K562 (cell line): Measurements from ENCODE around the gene MEGF11. TPM values are rescaled to one million over a fixed set of nuclear protein-coding genes. Genes with fewer than 3 reads are reported as not detected.

Source experiments
- ARID1B ChIP-seq: fragments of 450-650 bp; IDR thresholded peaks from 2 replicates; pipeline ENCODE4 v1.6.1; 2016; ENCODE audit warnings: antibody characterized with exemption, mild to moderate bottlenecking, inconsistent platforms
- CREB5 ChIP-seq: fragments of 250-450 bp; sonication (Bioruptor Pico); IDR thresholded peaks from 2 replicates; pipeline ENCODE4 v1.5.0; 2020; ENCODE audit warnings: mild to moderate bottlenecking
- DEAF1 ChIP-seq: fragments of 450-650 bp; formaldehyde crosslinking; IDR thresholded peaks from 2 replicates; pipeline ENCODE4 v1.4.0; 2020; ENCODE audit warnings: mild to moderate bottlenecking, moderate library complexity
- ESRRB ChIP-seq: fragments of 250-450 bp; sonication (Bioruptor Pico); IDR thresholded peaks from 2 replicates; pipeline ENCODE4 v1.5.0; 2020; ENCODE audit warnings: mild to moderate bottlenecking, moderate library complexity, borderline replicate concordance
- ETV5 ChIP-seq: sonication (generic); formaldehyde crosslinking; IDR thresholded peaks from 2 replicates; pipeline ENCODE4 v1.4.0; 2020; ENCODE audit warnings: low read depth, mild to moderate bottlenecking, missing genetic modification reagents
- HMGXB4 ChIP-seq: sonication (generic); formaldehyde crosslinking; IDR thresholded peaks from 2 replicates; pipeline ENCODE4 v1.8.1; 2023; ENCODE audit warnings: mild to moderate bottlenecking, missing genetic modification reagents
- HNRNPK ChIP-seq: fragments of 200-400 bp; formaldehyde crosslinking; IDR thresholded peaks from one replicate; pipeline ENCODE4 v1.6.1; 2018; ENCODE audit warnings: mild to moderate bottlenecking, low read depth, low read length; ENCODE audit not compliant: poor library complexity, severe bottlenecking
- KDM1A ChIP-seq, 2 experiments: fragments of 450-650 bp; IDR thresholded peaks; 2 replicates each; pipeline ENCODE4 v1.6.1; 2016; ENCODE audit warnings: mild to moderate bottlenecking in 2 of 2
- KDM4B ChIP-seq, 2 experiments: fragments of 450-650 bp in 1 of 2; sonication (generic) in 1 of 2; IDR thresholded peaks; 2 replicates each; pipeline ENCODE4 v1.6.1; 2016 to 2017; ENCODE audit warnings: borderline replicate concordance in 2 of 2, antibody characterized with exemption in 1 of 2, low read depth in 1 of 2, mild to moderate bottlenecking in 1 of 2
- MAFG ChIP-seq: fragments of 450-650 bp; conservative IDR thresholded peaks from 2 replicates; pipeline ENCODE4 v1.6.1; 2016; ENCODE audit warnings: missing genetic modification characterization, missing compliant biosample characterization
- SRSF3 ChIP-seq: fragments of 200-400 bp; formaldehyde crosslinking; IDR thresholded peaks from 2 replicates; pipeline ENCODE4 v1.6.1; 2016; ENCODE audit warnings: mild to moderate bottlenecking, low read length, moderate library complexity; ENCODE audit not compliant: insufficient read depth
- VEZF1 ChIP-seq: fragments of 200-800 bp; sonication (Bioruptor generic); IDR thresholded peaks from 2 replicates; pipeline ENCODE4 v1.6.1; 2017; ENCODE audit warnings: missing genetic modification characterization, missing compliant biosample characterization
- XRCC4 ChIP-seq: IDR thresholded peaks from one replicate; pipeline ENCODE4 v1.6.1; 2011; ENCODE audit not compliant: insufficient read depth, insufficient read length; ENCODE audit errors: extremely low read depth
- ZMIZ1 ChIP-seq, 2 experiments: fragments of 150-350 bp in 1 of 2; IDR thresholded peaks; 2 replicates each; pipeline ENCODE4 v1.6.1; 2012 to 2016; ENCODE audit warnings: low read depth in 2 of 2, low read length in 2 of 2, mild to moderate bottlenecking in 1 of 2, moderate library complexity in 1 of 2
- ZNF174 ChIP-seq: fragments of 250-450 bp; sonication (Bioruptor Pico); IDR thresholded peaks from 2 replicates; pipeline ENCODE4 v1.4.0; 2020; ENCODE audit warnings: mild to moderate bottlenecking
- polyA plus RNA-seq, 8 experiments: library from polyadenylated mRNA; depleted of rRNA in 4 of 8; stranded (reverse) in 5 of 8; unstranded in 3 of 8; fragments of >200 nt; fragmentation: Nextera tagmentation in 2 of 8; fragmentation: Illumina TruSeq in 1 of 8; extraction: Ambion mirVana in 2 of 8; extraction: Trizol in 1 of 8; gene quantifications; 2 replicates each; pipeline versions ENCODE4 v1.2.1 to v1.2.3, GENCODE V29; 2011 to 2014; ENCODE audit warnings: inconsistent platforms in 1 of 8, missing spikeins in 1 of 8
- total RNA-seq, 7 experiments: library from RNA; depleted of rRNA in 6 of 7; stranded (reverse); fragments of >200 nt in 6 of 7; fragmentation: Illumina TruSeq in 2 of 7; extraction: Trizol in 2 of 7; gene quantifications; 2 replicates each; pipeline versions ENCODE4 v1.2.1 to v1.2.3, GENCODE V29; 2011 to 2021; ENCODE audit warnings: low replicate concordance in 1 of 7

Gene MEGF11
- total and polyA plus RNA-seq, 9 of the 15 experiments (the other 6 are each of a cell fraction or from before 2014, with no cell fraction given), result 0.06 to 0.23 (median 0.20) TPM; not detected in 6

- TF ChIP-seq ZMIZ1 (IDR thresholded peaks at IDR 0.05; ENCODE audit: low read depth in 2 of 2, low read length in 2 of 2) (no peak), DEAF1 (CRISPR knock-in tag) (no peak), ZNF174 (CRISPR knock-in tag) (no peak), MAFG (tag) (no peak), ESRRB (CRISPR knock-in tag) (no peak), HNRNPK (no peak), ETV5 (CRISPR knock-in tag) (no peak; the same call in 1 of the 2 replicates), CREB5 (CRISPR knock-in tag) (no peak), VEZF1 (no peak), KDM4B (IDR thresholded peaks at IDR 0.05; ENCODE audit: borderline replicate concordance in 2 of 2, low read depth in 1 of 2) (no peak), HMGXB4 (CRISPR knock-in tag) (no peak), SRSF3 (no peak), KDM1A (IDR thresholded peaks at IDR 0.05) (no peak), ARID1B (no peak), XRCC4 (no peak)
These were observed 40.8 kb upstream of the MEGF11 start (continued) for GRCh38 chr15:66294157-66294931.
